Gastroesophageal sphincter (tissue), 3 donors: ENCODE data around the gene ADGRD2.

Experiments
- EP300 ChIP-seq: sonication (generic); formaldehyde crosslinking; IDR thresholded peaks from one replicate; pipeline ENCODE4 v1.6.1; 2017; ENCODE audit warnings: antibody characterized with exemption, mild to moderate bottlenecking
- TF ChIP-seq, protein P1 (sequence below), 4 experiments: fragments of 200-600 bp in 2 of 4; fragments of 450-650 bp in 2 of 4; sonication (generic) in 1 of 4; IDR thresholded peaks; one replicate each; pipeline ENCODE4 v1.5.1; 2017 to 2019; ENCODE audit warnings: antibody characterized with exemption in 4 of 4, mild to moderate bottlenecking in 2 of 4, moderate library complexity in 2 of 4

DNA sequence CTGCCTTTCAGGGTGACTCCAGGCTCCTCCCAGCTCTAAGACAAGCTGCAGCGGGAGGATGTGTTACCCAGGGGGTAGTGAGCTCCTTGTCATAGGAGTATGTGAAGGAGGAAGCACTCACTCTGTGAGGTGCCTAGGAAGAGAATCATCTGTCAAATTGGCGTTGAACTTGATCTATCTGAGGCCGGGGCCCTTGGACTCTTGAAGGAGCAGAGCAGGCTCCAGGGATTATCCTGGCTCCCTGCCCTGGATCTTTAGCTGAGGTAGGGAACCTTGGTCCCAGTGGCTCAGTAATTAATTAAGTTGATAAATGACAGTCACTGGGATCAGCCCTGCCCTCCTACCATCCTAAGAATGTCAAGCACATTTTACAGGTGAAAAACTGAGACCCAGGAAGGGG lies 15.5 kb downstream of the ADGRD2 start:
- TF ChIP-seq, protein P1, sequence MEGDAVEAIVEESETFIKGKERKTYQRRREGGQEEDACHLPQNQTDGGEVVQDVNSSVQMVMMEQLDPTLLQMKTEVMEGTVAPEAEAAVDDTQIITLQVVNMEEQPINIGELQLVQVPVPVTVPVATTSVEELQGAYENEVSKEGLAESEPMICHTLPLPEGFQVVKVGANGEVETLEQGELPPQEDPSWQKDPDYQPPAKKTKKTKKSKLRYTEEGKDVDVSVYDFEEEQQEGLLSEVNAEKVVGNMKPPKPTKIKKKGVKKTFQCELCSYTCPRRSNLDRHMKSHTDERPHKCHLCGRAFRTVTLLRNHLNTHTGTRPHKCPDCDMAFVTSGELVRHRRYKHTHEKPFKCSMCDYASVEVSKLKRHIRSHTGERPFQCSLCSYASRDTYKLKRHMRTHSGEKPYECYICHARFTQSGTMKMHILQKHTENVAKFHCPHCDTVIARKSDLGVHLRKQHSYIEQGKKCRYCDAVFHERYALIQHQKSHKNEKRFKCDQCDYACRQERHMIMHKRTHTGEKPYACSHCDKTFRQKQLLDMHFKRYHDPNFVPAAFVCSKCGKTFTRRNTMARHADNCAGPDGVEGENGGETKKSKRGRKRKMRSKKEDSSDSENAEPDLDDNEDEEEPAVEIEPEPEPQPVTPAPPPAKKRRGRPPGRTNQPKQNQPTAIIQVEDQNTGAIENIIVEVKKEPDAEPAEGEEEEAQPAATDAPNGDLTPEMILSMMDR (IDR thresholded peaks at IDR 0.05) = no peak
- TF ChIP-seq EP300 = no peak
